GM18867 (cell line): ENCODE data around the gene KCNIP1.

Experiments used
- ATAC-seq: cut with Tn5 transposase; IDR thresholded peaks from one replicate; pipeline ENCODE4 v1.9.1; 2021; ENCODE audit warnings: mild to moderate bottlenecking, moderate library complexity; ENCODE audit not compliant: unreplicated experiment

The KCNIP1 gene

DNA sequence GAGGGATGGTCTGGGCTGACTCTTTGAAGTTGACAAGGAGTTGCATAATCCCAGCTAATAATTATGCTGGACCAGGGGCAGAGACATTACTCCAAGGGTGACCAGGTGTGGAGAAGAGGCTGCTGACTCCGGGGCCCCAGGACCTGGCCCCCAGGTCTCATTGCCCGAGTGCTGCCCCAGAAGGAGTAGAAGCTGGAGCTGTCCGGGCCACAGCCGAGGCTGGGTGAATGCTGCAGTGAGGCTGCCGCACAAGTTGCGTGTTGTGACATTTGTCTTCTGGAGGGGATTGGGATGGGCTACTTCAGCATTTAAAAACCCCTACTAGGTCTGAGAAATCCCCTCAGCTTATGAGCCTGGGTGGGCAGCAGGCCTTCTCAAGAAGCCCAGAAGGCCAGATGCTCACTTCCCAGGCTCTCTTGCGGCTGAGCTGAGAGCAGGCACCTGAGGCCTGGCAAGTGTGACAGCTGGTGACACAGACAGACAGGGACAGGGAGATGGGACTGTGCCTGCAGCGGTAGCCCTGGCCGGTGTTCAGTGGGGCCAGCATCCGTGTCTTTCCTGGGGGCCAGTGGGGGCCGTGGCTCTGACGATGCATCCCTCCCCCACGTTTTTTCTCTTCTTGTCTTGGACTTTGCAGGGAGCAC lies 122.8 kb downstream of the KCNIP1 start:
- no peak for ATAC-seq

DNA sequence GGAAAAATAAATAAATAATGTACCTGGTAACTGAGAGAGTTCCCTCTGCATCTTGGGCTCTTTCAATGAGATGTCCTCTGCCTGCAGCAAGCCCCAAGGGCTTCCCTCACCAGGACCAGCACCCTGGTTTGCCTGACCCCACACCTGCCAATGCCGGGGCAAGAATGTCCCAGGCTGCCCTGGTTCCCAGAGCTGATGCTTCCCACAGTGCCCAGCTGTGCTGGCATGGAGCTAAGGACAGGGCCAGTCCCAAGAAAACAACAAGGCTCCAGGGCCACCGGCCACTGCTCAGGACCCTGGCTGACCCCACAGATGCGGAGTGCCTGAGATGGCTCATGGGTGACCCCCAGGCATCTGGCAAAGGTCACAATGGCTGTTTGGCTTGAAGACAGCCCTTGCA lies 123.5 kb downstream of the KCNIP1 start:
- ATAC-seq, result no peak

DNA sequence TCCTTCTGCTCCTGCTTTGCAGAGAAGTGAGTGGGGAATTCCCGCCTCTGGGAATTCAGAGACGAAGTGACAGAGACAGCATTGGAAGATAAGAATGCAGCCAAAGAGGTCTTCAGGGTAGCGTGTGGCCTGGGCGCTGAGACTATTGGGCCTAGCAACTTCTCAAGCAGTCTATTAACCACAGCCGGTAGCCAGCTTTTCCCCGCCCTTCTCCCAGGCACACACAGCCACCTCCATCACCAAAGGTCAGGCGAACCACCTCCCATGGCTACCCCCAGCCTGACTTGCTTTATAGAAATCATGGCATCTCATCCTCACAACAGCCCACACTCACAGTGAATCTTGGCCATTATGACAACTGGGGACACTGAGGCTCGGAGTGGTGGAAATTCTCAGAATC lies 124.2 kb downstream of the KCNIP1 start:
- ATAC-seq, result no peak

DNA sequence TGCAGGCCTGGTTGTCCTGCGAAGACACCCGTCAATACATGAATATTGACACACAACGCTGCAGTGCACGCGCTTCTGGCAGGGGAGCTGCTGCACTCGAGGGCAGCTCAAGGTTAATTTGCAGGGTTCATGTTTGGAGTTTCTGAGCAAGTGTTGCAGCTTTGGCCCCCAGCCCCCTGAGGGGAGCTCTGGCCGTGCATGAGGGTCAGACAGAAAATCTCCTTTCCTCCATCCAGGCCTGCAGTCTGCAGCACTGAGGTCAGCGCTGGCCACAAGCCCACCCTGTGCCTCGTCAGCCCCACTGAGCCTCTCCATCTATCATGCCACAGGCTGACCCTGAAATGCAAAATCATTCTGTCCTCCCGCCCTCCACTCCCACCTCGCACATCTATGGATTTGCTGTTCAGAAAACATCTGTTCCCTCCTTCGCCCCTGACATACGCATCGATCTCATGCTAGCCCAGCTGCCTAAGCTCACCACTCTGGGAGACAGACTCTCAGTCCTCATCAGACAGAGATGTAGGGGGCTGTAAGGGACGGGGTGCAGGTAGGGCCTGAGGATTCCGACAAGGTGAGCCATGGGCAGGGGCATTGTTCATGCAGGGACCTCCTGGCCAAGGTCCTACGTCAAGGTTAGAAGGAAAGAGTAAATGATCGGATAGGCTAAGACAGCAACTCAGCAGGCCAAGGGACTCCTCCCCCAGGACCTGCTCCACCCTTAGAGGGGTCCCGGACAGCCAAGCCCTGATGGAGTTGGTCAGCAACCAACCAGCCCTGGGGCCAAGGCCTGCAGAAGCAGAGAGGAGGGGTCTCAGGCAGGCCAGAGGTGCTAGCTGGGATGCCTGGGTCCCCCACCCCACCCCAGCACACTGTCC lies 125.1 kb downstream of the KCNIP1 start:
- ATAC-seq, result no peak

DNA sequence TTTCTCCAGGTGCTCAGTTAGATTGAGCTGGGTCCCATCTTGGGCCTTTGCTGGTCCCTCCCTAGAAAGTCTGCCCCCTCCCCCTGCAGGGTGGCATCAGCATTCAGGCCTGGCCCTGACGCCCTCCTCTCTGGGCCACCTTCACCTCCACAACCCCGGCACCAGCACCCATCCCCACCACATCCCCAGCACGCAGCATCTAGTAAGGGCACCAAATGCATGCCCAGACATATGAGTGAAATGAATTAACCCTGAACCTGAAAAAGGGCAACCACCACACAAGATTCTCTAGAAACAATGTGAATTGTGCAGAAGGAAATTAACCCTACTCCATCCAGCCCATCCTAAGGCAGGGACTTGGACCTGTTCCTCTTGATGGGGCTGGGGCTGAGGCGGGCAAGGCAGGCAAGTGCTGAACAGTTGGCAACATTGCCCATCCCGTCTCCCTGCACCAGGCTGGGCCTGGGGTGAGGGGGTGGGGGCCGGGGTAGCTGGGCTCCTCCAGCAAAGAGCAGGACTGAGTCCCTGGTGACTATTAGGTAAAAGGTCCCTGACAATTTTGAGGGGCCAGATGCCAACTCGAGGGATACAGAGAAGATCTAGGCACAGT lies 125.9 kb downstream of the KCNIP1 start:
- no peak for ATAC-seq

DNA sequence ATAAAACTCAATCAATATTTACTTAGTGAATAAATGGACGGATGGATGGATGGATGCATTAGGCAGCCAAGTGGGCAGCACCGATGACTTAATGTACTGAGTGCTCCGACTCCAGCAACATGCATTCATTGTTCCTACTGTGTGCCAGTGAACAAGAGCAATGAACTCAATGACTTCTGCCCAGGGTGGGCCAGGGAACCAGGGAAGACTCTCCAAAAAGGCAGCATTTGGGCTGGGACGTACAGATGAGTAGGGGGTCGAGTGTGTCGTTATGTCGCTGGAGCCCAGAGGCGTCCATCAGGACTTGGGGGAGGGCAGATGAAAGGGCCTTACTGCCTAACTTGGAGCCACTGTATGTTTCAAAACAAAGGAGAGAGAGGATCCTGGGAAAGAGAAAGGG lies 126.4 kb downstream of the KCNIP1 start:
- ATAC-seq, result no peak

DNA sequence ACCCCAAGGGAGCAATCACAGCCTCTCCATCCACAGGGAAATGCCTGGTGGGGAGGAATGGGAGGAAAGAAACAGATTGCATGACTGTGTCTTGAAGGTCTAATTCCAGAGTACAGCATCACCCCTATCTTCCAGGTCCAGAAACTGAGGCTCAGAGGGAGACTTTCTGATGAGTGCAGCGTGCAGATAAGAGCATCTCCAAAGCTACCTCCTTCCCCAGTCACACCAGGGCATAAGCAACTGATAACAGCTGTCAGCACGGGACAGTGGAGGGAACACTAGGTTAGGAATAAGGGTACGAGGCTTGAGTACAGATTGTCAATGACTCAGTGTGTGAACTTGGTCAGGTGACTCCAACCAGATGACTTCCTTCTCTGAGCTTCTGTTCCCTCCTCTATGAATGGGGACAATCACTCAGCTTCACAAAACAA lies 126.9 kb downstream of the KCNIP1 start:
- ATAC-seq, result no peak

DNA sequence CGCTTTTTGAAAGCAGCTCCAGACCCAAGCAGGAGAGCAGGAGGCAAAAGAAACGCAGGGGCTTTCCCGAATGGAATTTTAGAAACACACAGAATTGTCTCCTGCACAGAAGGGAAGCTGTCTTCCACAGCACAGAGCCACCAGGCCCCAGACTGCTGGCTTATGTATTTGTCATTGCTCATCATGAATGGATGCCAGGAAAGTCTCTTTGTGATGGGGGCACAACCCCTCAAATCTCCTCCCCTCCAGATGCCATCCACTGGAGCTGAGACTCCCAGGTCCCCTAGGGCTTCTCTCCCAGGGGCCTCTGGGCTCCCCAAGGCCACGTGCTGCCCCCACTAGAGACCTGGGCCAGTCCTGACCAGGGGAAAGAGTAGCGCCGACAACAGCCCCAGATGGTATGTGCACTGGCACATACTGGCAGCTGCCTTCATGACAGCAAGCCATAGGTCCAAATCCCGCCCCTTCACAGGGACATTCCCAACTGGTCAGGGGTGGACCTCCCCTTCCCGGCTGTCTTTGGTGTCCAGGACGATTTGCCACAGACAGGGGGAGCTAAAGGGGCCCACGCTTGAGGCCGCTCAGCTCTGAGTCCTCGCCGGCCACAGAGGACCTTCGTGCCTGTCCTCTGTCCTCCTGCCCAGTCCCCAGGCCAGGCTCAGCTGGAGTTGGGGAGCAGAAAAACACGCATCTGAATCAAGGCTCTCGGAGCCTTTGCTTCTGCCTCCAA lies 127.8 kb downstream of the KCNIP1 start:
- no peak for ATAC-seq

DNA sequence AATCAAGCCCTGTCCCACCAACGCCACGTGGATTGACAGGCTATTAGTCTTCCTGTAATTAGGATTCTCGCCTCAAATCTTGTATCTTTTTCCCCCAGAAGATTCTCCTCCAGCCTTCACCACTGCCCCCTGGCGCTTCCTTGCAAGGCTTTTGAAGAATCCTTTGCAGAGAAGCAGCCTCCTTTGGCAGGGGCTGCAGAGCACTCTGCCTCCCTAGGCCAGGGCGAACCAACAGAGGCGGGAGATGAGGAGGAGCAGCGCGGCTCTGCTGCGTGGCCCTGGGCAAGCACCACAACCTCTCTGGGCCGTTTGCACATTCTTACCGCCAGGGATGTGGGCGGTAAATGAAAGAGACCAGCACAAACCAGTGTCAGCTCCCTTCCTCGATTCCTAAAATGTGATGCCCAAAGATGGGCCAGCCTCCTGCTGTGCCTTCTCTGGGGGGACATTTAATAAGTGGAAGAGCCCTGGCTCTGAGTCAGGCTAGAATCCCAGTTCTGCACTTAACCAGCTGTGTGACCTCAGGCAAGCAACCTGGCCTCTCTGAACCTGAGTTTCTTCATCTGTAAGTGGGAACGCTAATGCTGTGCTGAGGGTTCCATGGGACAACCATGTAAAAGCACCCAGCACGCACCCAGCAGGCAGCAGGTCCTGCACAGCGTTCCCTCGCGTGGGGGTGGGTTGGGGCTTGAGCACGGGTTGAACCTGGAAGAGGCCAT lies 128.6 kb downstream of the KCNIP1 start:
- ATAC-seq, result no peak

DNA sequence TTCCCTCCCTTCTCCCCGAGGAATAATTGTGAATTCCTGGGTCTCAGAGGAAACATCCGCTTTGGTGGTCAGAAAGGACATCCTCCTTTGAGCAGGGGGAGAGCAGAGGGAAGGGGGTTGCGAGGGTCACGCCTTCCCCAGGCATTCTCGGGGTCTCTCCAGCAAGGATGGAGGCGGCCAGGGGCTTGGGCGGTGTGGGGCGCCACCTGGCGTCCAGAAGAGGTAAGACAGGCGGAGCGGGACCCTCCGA lies 129.1 kb downstream of the KCNIP1 start:
- ATAC-seq, result peak; percentile 49

DNA sequence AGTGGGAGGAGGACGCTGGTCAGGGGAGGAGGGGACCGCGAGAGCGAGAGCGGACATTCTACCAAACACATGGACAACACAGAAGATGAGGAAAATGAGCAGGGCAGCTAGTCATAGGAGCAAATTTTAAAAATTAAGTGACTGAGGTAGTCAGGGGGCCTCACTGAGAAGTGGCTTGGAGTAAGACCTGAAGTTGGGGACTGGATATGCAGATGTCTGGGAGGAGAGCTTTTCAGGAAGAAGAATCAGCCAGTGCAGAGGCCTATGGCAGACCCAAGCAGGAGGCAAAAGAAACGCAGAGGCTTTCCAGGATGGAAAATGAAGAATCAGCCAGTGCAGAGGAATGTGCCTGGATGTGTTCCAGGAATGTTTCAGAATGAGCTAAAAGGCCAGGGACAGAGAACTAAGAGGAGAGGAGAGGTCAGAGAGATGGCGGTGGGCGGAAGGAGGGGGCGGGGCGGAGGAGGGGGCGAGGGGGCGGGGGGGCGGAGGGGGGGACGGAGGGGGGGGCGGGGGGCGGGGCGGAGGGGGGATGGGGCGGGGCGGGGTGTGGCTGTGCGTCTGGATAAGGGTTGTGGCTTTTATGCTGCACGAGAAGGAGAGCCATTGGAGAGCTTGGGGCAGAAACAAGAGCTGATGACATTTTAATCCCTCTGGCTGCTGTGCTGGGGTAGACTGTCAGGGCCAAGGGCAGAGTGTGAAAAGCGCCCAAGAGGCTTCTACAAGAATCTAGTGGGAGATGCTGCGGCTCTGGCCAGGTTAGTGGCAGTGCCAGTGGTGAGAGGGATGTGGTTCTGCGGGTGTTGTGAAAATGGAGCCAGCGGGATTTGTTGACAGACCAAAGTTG lies 129.6 kb downstream of the KCNIP1 start:
- ATAC-seq, result no peak

DNA sequence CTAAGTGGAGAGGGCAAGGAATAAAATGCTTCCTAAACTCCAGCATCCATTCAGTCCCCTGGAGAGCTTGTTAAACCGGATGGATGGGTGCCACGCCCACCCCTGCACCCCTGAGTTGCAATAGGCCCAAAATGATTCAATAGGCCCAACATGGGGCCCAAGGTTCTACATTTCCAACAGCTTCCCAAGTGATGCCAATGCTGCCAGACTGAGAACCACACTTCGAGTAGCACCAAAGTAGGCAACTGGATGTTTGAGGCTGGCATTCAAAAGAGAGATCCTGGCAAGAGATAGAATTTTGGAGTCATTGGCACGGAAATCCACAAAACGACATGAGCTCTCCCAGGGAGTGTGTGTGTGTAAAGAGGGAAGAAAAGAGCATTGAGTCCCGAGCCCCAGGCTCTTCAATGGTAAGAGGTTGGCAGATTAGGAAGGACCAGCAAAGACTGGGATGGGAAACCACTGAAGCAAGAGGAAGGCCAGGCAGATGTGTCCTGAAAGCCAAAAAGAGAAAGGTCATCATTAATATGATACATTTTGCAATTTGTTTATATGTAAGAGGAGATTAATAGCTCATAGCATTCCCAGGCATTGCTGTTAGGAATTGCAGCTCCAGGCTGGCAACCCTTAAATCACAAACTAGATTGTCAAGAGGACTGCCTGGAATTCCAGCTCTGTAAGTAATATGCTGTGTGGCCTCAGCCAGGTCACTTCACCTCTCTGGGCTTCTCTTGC lies 130.6 kb downstream of the KCNIP1 start:
- ATAC-seq, result no peak

DNA sequence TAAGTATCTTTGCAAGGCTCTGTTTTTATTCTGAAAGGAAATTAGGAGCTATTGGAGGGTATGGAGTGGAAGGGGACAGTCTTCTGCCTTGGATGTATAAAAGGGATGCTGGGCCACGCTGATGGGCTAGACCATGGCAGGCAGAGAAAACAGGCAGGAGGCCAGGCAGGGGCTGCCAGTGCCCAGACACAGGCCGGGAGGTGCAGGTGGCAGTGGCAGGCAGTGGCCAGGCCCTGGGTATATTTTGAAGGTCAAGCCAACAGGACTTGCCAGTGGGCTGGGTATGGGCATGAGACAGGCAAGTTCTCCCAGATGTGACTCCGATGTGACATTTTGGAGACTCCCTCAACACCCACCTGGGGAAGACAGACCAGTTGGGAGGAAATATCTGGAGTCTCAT lies 131.9 kb downstream of the KCNIP1 start:
- ATAC-seq, result no peak

DNA sequence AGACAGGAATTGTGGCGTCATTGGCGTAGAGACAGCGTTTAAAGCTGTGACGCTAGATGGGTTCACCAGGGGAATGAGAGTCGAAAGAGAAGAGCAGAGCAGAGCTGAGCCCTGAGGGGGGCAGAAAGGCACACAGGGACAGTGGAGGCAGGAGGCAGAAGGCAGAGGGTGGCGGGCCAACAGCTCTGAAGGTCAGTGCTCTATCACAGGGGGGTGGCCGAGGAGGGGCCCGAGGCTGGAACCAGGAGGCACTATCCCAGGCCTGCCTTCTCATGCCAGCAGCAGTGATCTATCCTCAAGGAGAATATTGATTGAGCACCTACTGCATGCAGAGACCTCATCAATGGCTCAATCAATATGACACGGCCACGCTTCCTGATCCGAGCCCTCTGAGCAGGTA lies 132.4 kb downstream of the KCNIP1 start:
- no peak for ATAC-seq

DNA sequence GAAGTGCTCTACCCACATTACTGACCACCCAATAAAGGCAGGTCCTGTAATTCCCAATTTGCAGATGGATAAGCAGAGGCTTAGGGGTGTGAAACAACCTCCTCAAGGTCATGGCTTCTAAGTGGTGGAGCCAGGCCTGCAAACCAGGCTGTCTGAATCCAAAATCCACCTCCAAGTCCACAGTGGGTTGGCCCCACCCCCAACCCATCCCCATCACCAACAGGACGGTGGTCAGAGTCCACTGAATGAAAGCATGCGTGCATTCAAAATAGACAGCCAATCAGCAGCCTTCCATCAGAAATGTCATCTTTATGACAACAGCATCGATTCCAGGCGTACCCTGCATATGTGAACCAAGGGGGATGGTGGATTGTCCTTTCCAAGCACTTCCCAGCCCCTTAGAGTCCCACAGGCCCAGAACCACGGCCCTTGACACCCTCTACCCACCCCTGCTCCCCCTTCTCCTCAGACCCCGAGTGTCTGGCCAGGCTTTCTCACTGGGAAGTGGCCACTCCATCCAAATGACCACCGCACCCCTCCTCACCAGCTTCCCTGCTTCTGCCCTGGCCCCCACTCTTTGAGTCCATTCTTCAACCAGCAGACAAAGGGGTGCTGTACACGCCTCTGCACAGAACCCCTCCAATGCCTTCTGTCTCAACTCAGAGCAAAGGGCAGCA lies 133.1 kb downstream of the KCNIP1 start:
- no peak for ATAC-seq

DNA sequence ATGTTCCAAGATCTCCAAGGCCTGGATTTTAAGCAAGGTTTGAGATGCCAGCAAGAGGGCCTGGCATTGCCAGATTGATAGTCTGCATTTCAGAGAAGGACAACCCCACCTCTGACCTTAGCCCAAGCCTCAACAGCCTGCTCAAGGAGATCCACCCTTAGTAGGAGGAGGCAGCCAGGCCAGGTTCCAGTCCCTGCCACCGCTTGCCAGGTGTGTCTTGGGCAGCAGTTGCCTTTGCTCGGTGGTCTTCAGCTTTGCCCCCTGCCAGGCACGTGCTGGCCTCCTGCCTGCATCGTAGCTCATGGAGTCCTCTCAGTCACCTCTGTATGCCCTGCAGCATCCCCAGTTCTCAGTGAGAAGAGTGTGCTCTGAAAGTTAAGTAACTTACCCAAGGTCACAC lies 134.2 kb downstream of the KCNIP1 start:
- ATAC-seq, result no peak

DNA sequence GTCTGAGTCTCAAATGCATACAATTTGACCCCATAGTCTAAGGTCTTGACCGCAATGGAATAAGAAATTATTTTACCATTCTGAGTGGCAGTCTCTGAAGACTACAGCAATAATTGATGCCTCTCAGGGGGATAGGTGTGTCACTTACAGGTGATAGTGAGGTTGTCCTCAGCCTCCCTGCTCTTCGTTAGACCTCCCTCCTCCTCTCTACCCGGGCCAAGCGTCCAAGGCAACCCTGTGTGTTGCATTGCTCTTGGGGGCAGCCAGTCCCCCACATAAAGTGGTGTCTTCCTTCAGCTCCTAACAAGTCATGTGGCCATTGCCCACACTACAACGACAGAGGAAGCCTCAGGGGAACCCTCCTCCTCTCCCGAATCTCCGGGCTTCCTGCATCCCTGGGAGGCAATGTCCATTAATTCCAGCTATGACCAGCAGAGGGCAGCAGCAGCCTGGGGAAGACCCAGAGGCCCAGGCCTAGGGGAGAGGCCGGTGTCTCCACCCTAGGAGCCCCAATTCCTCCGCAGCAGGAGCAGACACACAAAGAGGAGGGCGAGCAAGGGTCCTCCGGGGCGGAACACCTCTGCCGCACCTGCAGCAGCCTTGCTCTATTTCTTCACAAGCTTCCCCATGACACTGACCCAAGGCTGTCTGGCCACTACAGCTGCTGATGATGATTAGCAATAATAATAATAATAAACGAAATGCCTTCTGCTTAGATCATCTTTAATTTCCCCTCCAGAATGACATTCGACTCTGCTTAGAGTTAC lies 134.8 kb downstream of the KCNIP1 start:
- ATAC-seq, result peak; percentile 70
